ENCODE data around the gene CHRNA1.

DNA sequence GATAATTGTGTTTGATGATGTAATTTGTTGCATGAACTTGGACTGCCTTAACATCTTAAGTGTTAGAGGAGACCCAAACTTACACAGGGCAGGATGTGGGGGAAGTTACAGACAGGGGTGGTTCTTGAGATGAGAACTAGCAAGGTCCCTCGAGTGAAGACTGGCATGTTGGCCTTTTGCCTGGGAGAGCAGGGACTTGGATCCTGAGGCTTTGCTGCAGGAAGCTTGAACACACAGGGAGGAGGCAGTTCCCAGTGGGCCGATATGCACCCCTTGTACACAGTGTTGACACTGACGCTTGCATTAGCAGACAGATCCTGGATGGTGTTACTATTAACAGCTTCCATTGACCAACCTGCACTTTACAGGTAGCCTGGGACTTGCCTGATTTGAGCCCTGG lies 47.5 kb downstream of the CHRNA1 start:
- TF ChIP-seq CTCF (conservative IDR thresholded peaks at IDR 0.05; ENCODE audit: low read length), result no peak
- TF ChIP-seq EZH2phosphoT487 (IDR thresholded peaks at IDR 0.05; ENCODE audit: borderline replicate concordance, low read depth, low read length), result no peak
